Smooth muscle cell (in vitro differentiated cells): ENCODE measurements around the gene HIPK2. TPM values are rescaled to one million over a fixed set of nuclear protein-coding genes. Genes with fewer than 3 reads are reported as not detected.

ENCODE experiments used
- DNase-seq: peaks from one replicate; lab custom pipeline; 2025; ENCODE audit not compliant: unreplicated experiment; lab: John Stamatoyannopoulos, UW
- H2AFZ ChIP-seq: fragments of 200-600 bp; sonication (generic); 2 replicates; pipeline ENCODE4 v1.6.0; 2016; ENCODE audit warnings: antibody characterized with exemption, low read depth, mild to moderate bottlenecking
- H3F3A ChIP-seq: fragments of 200-600 bp; sonication (generic); 2 replicates; pipeline ENCODE4 v1.6.0; 2017; ENCODE audit warnings: antibody characterized with exemption, low read depth
- H3K27ac ChIP-seq: fragments of 200-600 bp; sonication (generic); 2 replicates; pipeline ENCODE4 v1.5.1; 2016; ENCODE audit warnings: low read depth, mild to moderate bottlenecking
- H3K27me3 ChIP-seq: fragments of 200-600 bp; sonication (generic); 2 replicates; pipeline ENCODE4 v1.6.1; 2016; ENCODE audit warnings: low read depth, mild to moderate bottlenecking
- H3K36me3 ChIP-seq: fragments of 200-600 bp; sonication (generic); 2 replicates; pipeline ENCODE4 v1.5.1; 2016; ENCODE audit warnings: low read depth
- H3K4me1 ChIP-seq: fragments of 200-600 bp; sonication (generic); 2 replicates; pipeline ENCODE4 v1.5.1; 2016; ENCODE audit warnings: low read depth
- H3K4me2 ChIP-seq: fragments of 200-600 bp; sonication (generic); 2 replicates; pipeline ENCODE4 v1.6.0; 2016; ENCODE audit warnings: mild to moderate bottlenecking
- H3K4me3 ChIP-seq: fragments of 200-600 bp; sonication (generic); 2 replicates; pipeline ENCODE4 v1.5.1; 2016; ENCODE audit warnings: mild to moderate bottlenecking
- H3K79me2 ChIP-seq: fragments of 200-600 bp; sonication (generic); 2 replicates; pipeline ENCODE4 v1.6.0; 2016; ENCODE audit warnings: low read depth, mild to moderate bottlenecking
- H3K9ac ChIP-seq: fragments of 200-600 bp; sonication (generic); 2 replicates; pipeline ENCODE4 v1.6.0; 2016; ENCODE audit warnings: low read depth
- H3K9me3 ChIP-seq: fragments of 200-600 bp; sonication (generic); replicated peaks from 2 replicates; pipeline ENCODE4 v1.5.1; 2016; ENCODE audit warnings: low read depth
- H4K20me1 ChIP-seq: fragments of 200-600 bp; sonication (generic); 2 replicates; pipeline ENCODE4 v1.6.0; 2016; ENCODE audit warnings: low read depth
- WGBS: methylation state at CpG from one replicate; pipeline ENCODE4 v1.1.7; 2016; ENCODE audit warnings: low lambda C conversion rate; 5-methylcytosine and 5-hydroxymethylcytosine counted together
- polyA plus RNA-seq: library from polyadenylated mRNA; unstranded; fragments of >200 nt; fragmentation: Nextera tagmentation; extraction: Ambion mirVana; gene quantifications from 2 replicates; pipeline ENCODE4 v1.2.1, GENCODE V29; 2016
- total RNA-seq: library from RNA; depleted of rRNA; stranded (reverse); fragments of >200 nt; gene quantifications from 2 replicates; pipeline ENCODE4 v1.2.3, GENCODE V29; 2014
- TF ChIP-seq, protein P1 (sequence below): fragments of 200-600 bp; sonication (generic); IDR thresholded peaks from 2 replicates; pipeline ENCODE4 v1.5.1; 2017; ENCODE audit warnings: borderline replicate concordance, mild to moderate bottlenecking, antibody characterized with exemption; ENCODE audit not compliant: insufficient read depth, poor library complexity, severe bottlenecking

The HIPK2 gene
- total and polyA plus RNA-seq, 2 experiments from 2014 or later: 3.0 to 11.2 TPM

DNA sequence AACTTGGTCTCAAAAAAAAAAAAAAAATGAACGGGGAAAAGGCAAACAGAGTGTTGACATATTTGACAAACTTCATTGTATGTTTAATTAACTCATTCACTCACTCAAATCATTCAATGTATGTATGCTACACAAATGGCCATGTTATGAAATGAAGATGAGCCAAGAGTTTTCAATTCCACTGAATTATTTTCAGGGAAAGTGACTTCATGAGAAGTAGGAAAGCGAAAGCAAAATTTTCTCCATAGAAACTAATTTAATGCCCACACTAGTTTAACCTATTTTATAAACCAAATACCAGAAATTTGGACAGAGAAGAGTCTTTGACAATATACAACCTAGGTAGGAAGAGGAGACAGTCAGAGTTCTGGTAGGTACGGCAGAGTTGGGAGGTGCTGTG, 119.5 kb downstream of the HIPK2 start:
- no peaks in the 10 kb centered on the region for H3K79me2 ChIP-seq
- DNase-seq: no peak
- peaks cover 4% of the 10 kb centered on the region for H3K4me1 ChIP-seq
- H4K20me1 ChIP-seq: peaks cover 74% of the 10 kb centered on the region
- no peaks in the 10 kb centered on the region for H3K27me3 ChIP-seq
- no peak overlapping the region for H2AFZ ChIP-seq
- H3K4me2 ChIP-seq: no peak overlapping the region
- H3K9me3 ChIP-seq: no peaks in the 10 kb centered on the region
- H3F3A ChIP-seq: no peaks in the 10 kb centered on the region
- H3K9ac ChIP-seq: no peak overlapping the region
- H3K27ac ChIP-seq: no peak overlapping the region
- WGBS: 96% methylated on average over 3 of the region's 3 CpGs
- H3K4me3 ChIP-seq: no peak overlapping the region
- TF ChIP-seq, protein P1, sequence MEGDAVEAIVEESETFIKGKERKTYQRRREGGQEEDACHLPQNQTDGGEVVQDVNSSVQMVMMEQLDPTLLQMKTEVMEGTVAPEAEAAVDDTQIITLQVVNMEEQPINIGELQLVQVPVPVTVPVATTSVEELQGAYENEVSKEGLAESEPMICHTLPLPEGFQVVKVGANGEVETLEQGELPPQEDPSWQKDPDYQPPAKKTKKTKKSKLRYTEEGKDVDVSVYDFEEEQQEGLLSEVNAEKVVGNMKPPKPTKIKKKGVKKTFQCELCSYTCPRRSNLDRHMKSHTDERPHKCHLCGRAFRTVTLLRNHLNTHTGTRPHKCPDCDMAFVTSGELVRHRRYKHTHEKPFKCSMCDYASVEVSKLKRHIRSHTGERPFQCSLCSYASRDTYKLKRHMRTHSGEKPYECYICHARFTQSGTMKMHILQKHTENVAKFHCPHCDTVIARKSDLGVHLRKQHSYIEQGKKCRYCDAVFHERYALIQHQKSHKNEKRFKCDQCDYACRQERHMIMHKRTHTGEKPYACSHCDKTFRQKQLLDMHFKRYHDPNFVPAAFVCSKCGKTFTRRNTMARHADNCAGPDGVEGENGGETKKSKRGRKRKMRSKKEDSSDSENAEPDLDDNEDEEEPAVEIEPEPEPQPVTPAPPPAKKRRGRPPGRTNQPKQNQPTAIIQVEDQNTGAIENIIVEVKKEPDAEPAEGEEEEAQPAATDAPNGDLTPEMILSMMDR: no peak
- no peaks in the 10 kb centered on the region for H3K36me3 ChIP-seq

DNA sequence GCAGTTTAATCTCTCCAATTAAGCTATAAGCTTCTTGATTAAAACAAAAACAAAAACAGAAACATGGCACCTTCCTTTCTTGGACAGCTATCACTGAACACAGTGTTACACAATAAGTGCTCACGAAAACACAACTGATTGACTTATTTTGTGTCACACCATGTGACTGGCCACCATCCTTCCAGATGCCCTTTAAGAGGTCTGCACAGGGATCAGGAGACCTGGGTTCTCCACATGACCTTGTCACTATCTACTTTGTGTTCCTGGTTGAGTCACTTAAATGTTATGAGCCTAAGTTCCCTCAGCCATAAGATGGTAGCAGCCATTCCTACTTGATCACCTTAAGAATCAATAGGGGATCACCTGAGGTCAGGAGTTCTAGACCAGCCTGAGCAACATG, 120.1 kb downstream of the HIPK2 start:
- no peak for DNase-seq
- Histone ChIP-seq H3K27me3 (no peaks in the 10 kb centered on the region), H3K36me3 (no peaks in the 10 kb centered on the region), H3K4me3 (no peak overlapping the region), H3K4me2 (no peak overlapping the region), H3F3A (no peaks in the 10 kb centered on the region), H4K20me1 (peaks cover 71% of the 10 kb centered on the region), H2AFZ (no peak overlapping the region), H3K27ac (no peak overlapping the region), H3K9me3 (no peaks in the 10 kb centered on the region), H3K79me2 (no peaks in the 10 kb centered on the region), H3K4me1 (peaks cover 4% of the 10 kb centered on the region), H3K9ac (no peak overlapping the region)
- TF ChIP-seq, protein P1: no peak
- 100% methylated on average over 1 of the region's 1 CpG for WGBS

DNA sequence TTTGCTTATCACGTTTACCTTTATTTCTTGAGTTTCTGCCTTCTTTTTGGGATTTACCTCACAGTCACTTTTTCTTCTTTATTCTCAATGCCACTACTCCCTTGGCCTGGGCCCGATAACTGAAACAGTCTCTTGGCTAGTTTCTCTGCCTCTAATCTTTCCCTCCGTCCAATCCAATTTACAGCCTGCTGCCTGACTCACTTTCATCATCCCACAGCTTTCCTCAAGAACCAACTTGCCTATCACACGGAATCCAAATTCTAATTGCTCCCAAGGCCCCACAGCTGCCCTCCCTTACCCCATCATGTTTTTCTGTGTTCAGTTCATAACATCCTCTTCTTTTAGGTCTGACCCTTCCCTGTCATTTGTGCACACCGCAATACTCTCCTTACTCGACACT, 121.4 kb downstream of the HIPK2 start:
- no peaks in the 10 kb centered on the region for H3K9me3 ChIP-seq
- no peaks in the 10 kb centered on the region for H3K27me3 ChIP-seq
- no peak overlapping the region for H2AFZ ChIP-seq
- 61% methylated on average over 6 of the region's 6 CpGs for WGBS
- H3F3A ChIP-seq: no peaks in the 10 kb centered on the region
- no peak for DNase-seq
- no peak overlapping the region for H3K4me2 ChIP-seq
- H4K20me1 ChIP-seq: peaks cover 75% of the 10 kb centered on the region
- no peak overlapping the region for H3K9ac ChIP-seq
- H3K36me3 ChIP-seq: no peaks in the 10 kb centered on the region
- TF ChIP-seq, protein P1: no peak
- no peak overlapping the region for H3K27ac ChIP-seq
- H3K4me3 ChIP-seq: no peak overlapping the region
- peaks cover 4% of the 10 kb centered on the region for H3K4me1 ChIP-seq
- H3K79me2 ChIP-seq: no peaks in the 10 kb centered on the region

DNA sequence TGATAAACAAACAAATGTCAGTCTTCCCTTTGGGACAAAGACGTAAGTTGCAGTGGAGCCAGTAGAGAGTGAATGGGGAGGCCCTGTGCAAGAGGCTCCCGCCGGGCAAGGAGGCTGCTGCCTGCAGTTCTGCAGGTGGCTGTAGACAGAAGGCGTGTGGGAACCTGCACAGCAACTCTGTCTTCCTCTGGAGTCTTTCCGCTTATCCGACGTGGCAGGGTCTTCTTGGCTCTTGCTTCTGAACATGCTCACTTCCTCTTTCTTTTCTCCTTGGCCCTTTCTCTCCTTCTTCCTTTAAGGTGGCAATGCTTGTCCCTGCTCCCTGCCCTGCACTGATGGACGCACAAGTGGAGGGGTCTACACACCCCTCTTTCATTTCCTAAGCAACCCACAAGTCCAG, 122.5 kb downstream of the HIPK2 start:
- Histone ChIP-seq H3K9me3 (no peaks in the 10 kb centered on the region), H3K36me3 (no peaks in the 10 kb centered on the region), H3K9ac (no peak overlapping the region), H3K27ac (no peak overlapping the region), H3K79me2 (no peaks in the 10 kb centered on the region), H2AFZ (no peak overlapping the region), H3K4me3 (no peak overlapping the region), H4K20me1 (peaks cover 77% of the 10 kb centered on the region), H3K4me2 (no peak overlapping the region), H3F3A (no peaks in the 10 kb centered on the region), H3K4me1 (peaks cover 4% of the 10 kb centered on the region), H3K27me3 (no peaks in the 10 kb centered on the region)
- DNase-seq: no peak
- TF ChIP-seq, protein P1: no peak
- WGBS: 92% methylated on average over 8 of the region's 8 CpGs
